Left lung (tissue), 10 donors: ENCODE results near the gene CMSS1. TPM values are rescaled to one million over a fixed set of nuclear protein-coding genes. Genes with fewer than 3 reads are reported as not detected.

Source experiments
- ATAC-seq: fragments of 200-7000 bp; cut with Tn5 transposase; one replicate; pipeline ENCODE4 v1.9.1; 2020; ENCODE audit warnings: moderate library complexity
- DNase-seq, 4 donors: peaks; one replicate each; pipeline ENCODE4 v3.0.0-alpha.2; 2013 to 2020
- H3K27ac ChIP-seq, 2 donors: fragments of 200-600 bp; sonication (generic) in 1 of 2; one replicate each; pipeline versions ENCODE4 v1.5.0 to v1.8.0; 2020 to 2021
- H3K27me3 ChIP-seq, 2 donors: fragments of 200-600 bp; sonication (generic) in 1 of 2; one replicate each; pipeline versions ENCODE4 v1.5.0 to v1.8.0; 2020 to 2021
- H3K36me3 ChIP-seq, 2 donors: fragments of 200-600 bp; sonication (generic) in 1 of 2; one replicate each; pipeline versions ENCODE4 v1.5.0 to v1.8.0; 2020 to 2021
- H3K4me1 ChIP-seq, 2 donors: fragments of 200-600 bp; one replicate each; pipeline ENCODE4 v1.8.0; 2021
- H3K4me3 ChIP-seq, 2 donors: fragments of 200-600 bp; sonication (generic) in 1 of 2; one replicate each; pipeline versions ENCODE4 v1.5.0 to v1.8.0; 2020 to 2021; ENCODE audit warnings: mild to moderate bottlenecking in 1 of 2
- H3K9me3 ChIP-seq, 2 donors: fragments of 200-600 bp; sonication (generic) in 1 of 2; one replicate each; pipeline versions ENCODE4 v1.5.0 to v1.8.0; 2020 to 2021
- CTCF ChIP-seq, 2 donors: fragments of 200-600 bp; sonication (generic) in 1 of 2; IDR thresholded peaks; one replicate each; pipeline versions ENCODE4 v1.5.0 to v1.8.0; 2021; ENCODE audit warnings: antibody characterized with exemption in 2 of 2
- intact Hi-C, 2 donors: fragments of 100-400 bp; cut with DNase I; formaldehyde crosslinking; loops; one replicate each; pipeline versions ENCODE4 v1.11.2 to v1.14.2; 2022
- polyA plus RNA-seq, 6 donors: library from polyadenylated mRNA; unstranded; fragments of 120-200 nt; gene quantifications; one replicate each; pipeline ENCODE4 v1.2.1, GENCODE V29; 2013; ENCODE audit not compliant: insufficient read length in 6 of 6
- total RNA-seq, 2 donors: library from RNA; stranded (reverse); fragmentation: NEBNext Ultra II Directional; extraction: Animal tissue kit (Norgen Biotek cat#: 25700); gene quantifications; one replicate each; pipeline ENCODE4 v1.2.1, GENCODE V29; 2021
- donor health status: DM: no; HTN: yes; CAD: no.
- donor health status: DM: no; HTN: no; CAD: no.

Gene CMSS1
- total and polyA plus RNA-seq, 8 donors: 13.4 to 51.0 (median 41.8) TPM

DNA sequence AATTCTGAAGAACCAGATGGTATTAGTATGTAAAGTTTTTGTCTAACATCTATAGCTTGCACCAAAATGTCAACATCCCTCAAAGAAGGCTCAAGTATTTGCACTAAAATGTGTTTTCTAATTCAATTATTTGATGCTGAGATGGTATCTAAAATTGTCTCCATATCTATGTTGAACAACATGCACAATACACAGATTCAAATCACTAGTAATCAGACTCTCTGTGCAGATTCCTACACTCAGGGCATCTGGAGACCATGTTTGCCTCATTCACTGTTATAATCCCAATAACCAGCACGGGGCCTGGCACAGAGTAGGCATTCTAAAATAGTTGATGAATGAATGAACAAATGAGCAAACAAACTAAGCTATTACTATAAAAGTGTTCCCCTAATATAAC lies 294.1 kb downstream of the CMSS1 start:
- TF ChIP-seq CTCF (IDR thresholded peaks at IDR 0.05): no peak
- H3K27ac ChIP-seq: no peak overlapping the region
- no peak overlapping the region for H3K4me3 ChIP-seq
- ATAC-seq: no peak
- peaks cover 8 to 12% of the 10 kb centered on the region in 2 donors for H3K4me1 ChIP-seq
- no peaks in the 10 kb centered on the region for H3K9me3 ChIP-seq
- DNase-seq: no peak
- intact Hi-C loops: no loop called here
- H3K36me3 ChIP-seq: no peaks in the 10 kb centered on the region
- H3K27me3 ChIP-seq: no peaks in the 10 kb centered on the region

DNA sequence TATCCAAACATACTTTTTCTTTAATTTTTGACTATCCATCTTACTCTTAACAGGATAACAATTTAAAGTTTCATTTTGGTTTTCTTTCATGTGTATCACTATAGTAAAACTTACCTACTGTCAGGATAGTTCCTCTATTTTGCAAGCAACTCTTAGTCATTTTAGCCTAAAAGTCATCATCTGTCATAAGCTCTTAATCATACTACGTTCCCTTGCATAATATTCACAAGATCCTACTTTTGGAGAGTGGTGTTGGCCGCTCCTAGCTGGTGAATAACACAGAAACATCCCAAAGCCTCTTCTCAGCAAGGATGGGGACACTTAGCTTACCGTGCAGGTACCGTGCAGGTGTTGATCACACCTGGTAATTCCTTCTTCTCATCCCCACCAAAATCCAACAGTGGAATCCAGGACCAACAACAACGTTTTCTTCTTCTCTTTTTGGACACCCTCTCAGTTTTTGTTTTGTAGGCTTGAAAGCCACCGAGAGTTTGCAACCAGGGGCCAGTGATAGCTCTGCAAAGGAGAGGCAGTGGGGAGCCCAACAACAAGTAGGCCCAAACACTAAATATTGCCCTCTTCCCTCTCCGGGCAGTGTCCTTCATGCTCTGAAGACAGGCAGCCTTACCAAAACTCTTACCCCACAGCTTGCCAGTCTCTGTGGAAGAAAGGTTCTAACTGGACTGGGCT lies 296.2 kb downstream of the CMSS1 start:
- no peaks in the 10 kb centered on the region for H3K36me3 ChIP-seq
- no peak overlapping the region for H3K27ac ChIP-seq
- ATAC-seq (no peak), DNase-seq (no peak)
- H3K4me1 ChIP-seq: no peaks in the 10 kb centered on the region
- H3K4me3 ChIP-seq: no peak overlapping the region
- no peak for TF ChIP-seq CTCF (IDR thresholded peaks at IDR 0.05)
- intact Hi-C loops: no loop called here
- H3K27me3 ChIP-seq: no peaks in the 10 kb centered on the region
- H3K9me3 ChIP-seq: no peaks in the 10 kb centered on the region

- Histone ChIP-seq H3K9me3 (no peaks in the 10 kb centered on the region), H3K36me3 (no peaks in the 10 kb centered on the region), H3K27me3 (no peaks in the 10 kb centered on the region), H3K27ac (no peak within 1 kb of the TSS), H3K4me1 (no peaks in the 10 kb centered on the region), H3K4me3 (no peak within 1 kb of the TSS)
- no peak for TF ChIP-seq CTCF (IDR thresholded peaks at IDR 0.05)
- intact Hi-C loops: no loop called here
- ATAC-seq (no peak), DNase-seq (no peak)
These were observed 296.9 kb downstream of the CMSS1 start, which contains the start of gene FILIP1L for GRCh38 chr3:100114413-100115030. TSS of gene FILIP1L (minus strand) at chr3:100114501.

DNA sequence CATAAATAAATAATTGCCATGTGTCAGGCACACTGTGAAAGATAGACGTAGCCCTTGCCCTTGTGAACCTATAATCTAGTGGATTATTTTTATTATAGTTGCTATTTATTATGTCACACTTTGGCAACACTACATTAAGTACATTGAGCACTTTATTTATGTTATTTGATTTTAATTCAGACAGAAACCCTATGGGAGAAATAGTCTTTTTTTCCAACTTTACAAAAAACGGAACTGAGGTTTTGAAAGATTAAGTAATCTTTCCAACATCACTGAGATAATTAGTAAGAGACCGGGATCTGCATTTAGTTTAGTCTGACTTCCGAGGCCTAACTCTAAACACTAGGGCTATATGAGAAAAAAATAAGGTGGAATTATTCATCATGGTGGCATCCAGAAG lies 299.4 kb downstream of the CMSS1 start:
- intact Hi-C loops: no loop called here

More for the DNA sequence above, 299.4 kb downstream of the CMSS1 start:
- DNase-seq: no peak
- no peaks in the 10 kb centered on the region for H3K36me3 ChIP-seq
- H3K4me3 ChIP-seq: no peak overlapping the region
- H3K27me3 ChIP-seq: no peaks in the 10 kb centered on the region
- ATAC-seq: no peak
- no peak overlapping the region for H3K27ac ChIP-seq
- no peaks in the 10 kb centered on the region for H3K9me3 ChIP-seq
- no peaks in the 10 kb centered on the region for H3K4me1 ChIP-seq
- no peak for TF ChIP-seq CTCF (IDR thresholded peaks at IDR 0.05)
